Measurements from ENCODE around the gene SWAP70.

Gene SWAP70

GRCh38 chr11:9780929-9781328 lies 117.1 kb downstream of the SWAP70 start:
- DNase-seq: no peak

GRCh38 chr11:9783986-9784385 lies 120.1 kb downstream of the SWAP70 start:
- no peak for DNase-seq

DNA sequence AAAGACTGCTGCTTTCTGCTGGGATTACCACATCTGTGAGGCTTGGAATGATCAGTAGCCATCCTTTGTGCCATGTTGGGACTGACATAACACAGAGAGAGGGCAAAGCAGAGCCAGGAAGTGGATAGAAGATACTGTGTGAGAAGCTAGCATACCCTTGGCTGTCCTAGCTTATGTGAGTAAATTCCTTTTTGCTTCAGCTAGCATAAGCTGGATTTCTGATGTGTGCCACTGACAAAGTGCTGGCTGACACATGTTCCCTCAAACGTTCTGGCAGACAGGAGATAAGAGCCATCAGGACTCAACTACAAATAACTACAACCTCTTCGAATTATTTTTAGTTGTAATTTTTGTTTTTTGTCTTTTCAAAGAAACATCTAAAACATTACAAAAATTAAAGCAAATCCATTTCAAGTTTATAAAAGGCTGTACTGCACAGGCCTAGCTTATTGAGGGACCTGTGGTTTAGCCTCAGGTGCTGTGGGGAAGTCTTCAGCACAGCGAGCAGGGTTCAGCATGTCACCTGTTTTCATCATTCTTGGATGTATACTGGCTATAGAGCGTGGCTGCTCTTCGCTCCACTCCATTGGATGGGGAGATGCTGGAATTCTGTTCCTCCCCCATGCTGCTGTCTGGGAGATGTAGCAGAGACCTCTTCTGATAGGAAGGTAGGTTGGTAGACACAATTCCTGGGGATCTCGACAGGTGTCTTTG lies 120.9 kb downstream of the SWAP70 start:
- DNase-seq: no peak

DNA sequence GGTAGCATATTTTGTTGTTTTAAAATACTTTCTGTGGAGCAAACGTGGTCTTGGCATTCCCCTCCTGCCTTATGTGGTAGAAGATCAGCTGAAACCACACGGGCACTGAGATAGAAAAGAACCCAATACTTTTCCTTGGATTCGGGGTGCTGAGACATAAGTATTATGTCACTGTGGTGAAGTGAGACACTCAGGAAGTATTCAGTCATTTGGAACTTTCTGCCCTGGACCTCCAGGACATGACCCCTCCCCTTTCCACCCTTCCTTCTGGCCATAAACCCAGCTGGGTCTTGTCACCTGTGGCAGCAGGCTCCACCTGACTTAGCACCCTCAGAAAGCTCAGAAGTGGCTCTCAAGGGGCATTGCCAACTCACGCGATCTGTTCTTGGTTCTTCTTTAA lies 123.4 kb downstream of the SWAP70 start:
- no peak for DNase-seq

GRCh38 chr11:9787981-9788521 lies 124.2 kb downstream of the SWAP70 start:
- DNase-seq: no peak

DNA sequence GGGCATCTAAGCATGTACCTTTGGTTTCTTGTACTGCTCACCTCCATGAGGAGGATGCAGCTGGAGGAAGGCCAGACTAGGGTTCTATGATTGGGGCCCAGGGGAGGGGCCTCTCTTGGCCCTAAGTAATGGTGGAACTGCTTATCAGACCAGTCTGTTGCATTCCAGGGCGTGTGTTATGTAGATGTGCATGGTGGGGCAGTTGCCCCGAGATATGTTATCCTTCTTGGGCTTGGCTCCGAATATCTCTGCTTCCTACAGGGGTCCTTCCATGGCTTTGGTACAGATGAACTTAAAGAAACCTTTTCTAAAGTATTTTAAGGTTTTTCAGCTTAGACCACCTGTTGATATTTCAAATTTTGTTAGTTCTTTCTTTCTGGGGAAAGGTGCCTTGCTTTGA lies 126.0 kb downstream of the SWAP70 start:
- no peak for DNase-seq

- DNase-seq: no peak
Observed at GRCh38 chr11:9790703-9791102, 126.8 kb downstream of the SWAP70 start.

DNA sequence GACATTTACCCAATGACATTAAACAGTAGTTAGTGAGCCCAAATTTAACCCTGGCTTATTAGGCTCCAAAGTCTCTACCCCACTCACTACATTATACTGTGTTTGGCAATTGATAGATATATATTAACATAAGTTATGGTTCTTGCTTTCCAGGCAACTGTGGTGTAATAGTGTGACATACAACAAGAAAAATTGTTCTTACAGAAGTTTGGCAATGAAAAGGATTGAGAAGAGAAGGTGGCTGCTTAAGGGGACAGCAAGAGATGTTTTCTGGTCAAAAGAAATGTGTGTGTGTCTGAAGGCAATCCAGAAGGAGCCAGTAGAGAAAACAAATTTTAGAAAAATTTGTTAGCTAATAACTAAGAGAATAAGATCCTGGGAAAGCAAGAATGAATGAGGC lies 132.4 kb downstream of the SWAP70 start:
- no peak for DNase-seq

DNA sequence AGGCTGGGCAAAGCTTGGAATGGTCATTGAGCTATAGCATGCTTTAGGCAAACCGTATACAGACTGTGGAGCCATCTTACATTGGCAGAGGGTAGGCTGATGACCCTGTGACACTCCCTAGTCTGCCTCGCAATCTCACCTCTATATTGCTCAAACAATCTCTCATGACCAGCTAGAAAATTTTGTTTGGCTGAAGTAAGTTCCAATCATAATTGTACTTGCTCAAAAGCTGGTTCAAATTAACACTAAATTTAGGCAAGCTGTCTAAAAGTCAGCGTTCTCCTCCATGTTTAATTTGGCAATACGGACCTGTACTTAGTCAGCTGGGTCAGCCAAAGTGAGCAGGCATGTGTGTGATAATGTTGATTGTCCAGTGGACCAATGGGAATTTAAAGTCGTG lies 133.0 kb downstream of the SWAP70 start:
- DNase-seq: no peak

GRCh38 chr11:9797300-9797699 lies 133.4 kb downstream of the SWAP70 start:
- DNase-seq: no peak

DNA sequence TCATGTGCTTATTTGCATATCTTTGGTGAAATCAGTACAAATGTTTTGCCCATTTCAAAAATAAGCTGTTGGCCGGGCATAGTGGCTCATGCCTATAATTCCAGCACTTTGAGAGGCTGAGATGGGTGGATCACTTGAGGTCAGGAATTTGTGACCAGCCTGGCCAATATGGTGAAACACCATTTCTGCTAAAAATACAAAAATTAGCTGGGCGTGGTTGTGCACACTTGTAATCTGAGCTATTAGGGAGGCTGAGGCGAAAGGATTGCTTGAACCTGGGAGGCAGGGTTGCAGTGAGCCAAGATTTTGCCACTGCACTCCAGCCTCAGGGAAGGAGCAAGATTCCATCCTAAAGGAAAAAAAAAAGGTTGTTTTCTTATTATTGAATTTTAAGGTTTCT lies 136.0 kb downstream of the SWAP70 start:
- no peak for DNase-seq

DNA sequence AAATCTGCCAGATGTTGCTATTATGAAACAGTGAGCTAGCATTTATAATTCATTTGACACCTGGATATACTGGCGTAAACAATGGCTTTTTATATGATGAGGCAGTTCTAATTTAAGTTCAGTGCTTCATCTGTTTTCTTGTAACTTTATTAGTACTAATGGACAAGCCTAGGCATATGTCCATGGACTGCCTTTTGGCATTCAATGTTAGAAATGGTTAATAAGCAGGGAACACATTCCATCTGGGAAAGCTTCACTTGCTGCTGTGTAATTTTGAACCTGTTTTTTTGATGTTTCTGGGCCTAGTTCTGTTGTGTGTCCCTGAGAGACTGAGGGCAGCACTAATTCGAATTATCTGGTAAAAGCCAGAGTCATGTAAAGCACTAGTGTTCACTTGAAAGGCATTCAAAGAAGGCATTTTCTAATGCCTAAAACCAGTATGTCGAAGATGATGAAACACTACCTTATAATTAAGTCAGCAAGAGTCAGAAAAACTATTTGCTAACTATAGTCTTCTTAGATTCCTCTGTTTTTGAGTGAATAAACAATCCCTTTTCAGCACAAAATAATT lies 138.5 kb downstream of the SWAP70 start:
- no peak for DNase-seq
